Hepatocyte (in vitro differentiated cells): Measurements from ENCODE around the gene CKMT1B. TPM values are rescaled to one million over a fixed set of nuclear protein-coding genes. Genes with fewer than 3 reads are reported as not detected.
"Not testable (repeated sequence)": the region's sequence is repeated elsewhere in the genome, so short reads cannot be mapped to it uniquely, and the experiment has no call there.

ENCODE experiments used
- DNase-seq: peaks from one replicate; pipeline ENCODE4 v3.0.0-alpha.2; 2016; ENCODE audit warnings: low spot score
- H2AFZ ChIP-seq: fragments of 200-600 bp; sonication (generic); 2 replicates; pipeline ENCODE4 v1.6.0; 2016; ENCODE audit warnings: antibody characterized with exemption, mild to moderate bottlenecking
- H3K27ac ChIP-seq: fragments of 200-600 bp; sonication (generic); 2 replicates; pipeline ENCODE4 v1.5.1; 2016; ENCODE audit warnings: mild to moderate bottlenecking
- H3K27me3 ChIP-seq: fragments of 200-600 bp; sonication (generic); 2 replicates; pipeline ENCODE4 v1.6.1; 2016
- H3K36me3 ChIP-seq: fragments of 200-600 bp; sonication (generic); replicated peaks from 2 replicates; pipeline ENCODE4 v1.5.1; 2016; ENCODE audit warnings: low read depth; ENCODE audit not compliant: insufficient read depth
- H3K4me1 ChIP-seq: fragments of 200-600 bp; sonication (generic); 2 replicates; pipeline ENCODE4 v1.5.1; 2016; ENCODE audit warnings: mild to moderate bottlenecking, moderate library complexity; ENCODE audit not compliant: insufficient read depth
- H3K4me2 ChIP-seq: fragments of 200-600 bp; sonication (generic); 2 replicates; pipeline ENCODE4 v1.6.0; 2016
- H3K4me3 ChIP-seq: fragments of 200-600 bp; sonication (generic); 2 replicates; pipeline ENCODE4 v1.5.1; 2016; ENCODE audit warnings: mild to moderate bottlenecking
- H3K79me2 ChIP-seq: fragments of 200-600 bp; sonication (generic); 2 replicates; pipeline ENCODE4 v1.6.0; 2017; ENCODE audit warnings: mild to moderate bottlenecking
- H3K9me2 ChIP-seq: fragments of 200-600 bp; sonication (generic); replicated peaks from 2 replicates; pipeline ENCODE4 v1.6.0; 2017; ENCODE audit warnings: mild to moderate bottlenecking; ENCODE audit not compliant: insufficient read depth
- H3K9me3 ChIP-seq: fragments of 200-600 bp; sonication (generic); 2 replicates; pipeline ENCODE4 v1.5.1; 2016; ENCODE audit warnings: low read depth, mild to moderate bottlenecking
- H4K20me1 ChIP-seq: fragments of 200-600 bp; sonication (generic); 2 replicates; pipeline ENCODE4 v1.6.0; 2016; ENCODE audit warnings: mild to moderate bottlenecking; ENCODE audit not compliant: insufficient read depth, poor library complexity, severe bottlenecking
- EZH2 ChIP-seq: fragments of 200-600 bp; sonication (generic); IDR thresholded peaks from 2 replicates; pipeline ENCODE4 v1.6.1; 2016; ENCODE audit warnings: antibody characterized with exemption, mild to moderate bottlenecking, borderline replicate concordance
- EZH2phosphoT487 ChIP-seq: fragments of 200-600 bp; sonication (generic); IDR thresholded peaks from one replicate; pipeline ENCODE4 v1.6.1; 2018; ENCODE audit warnings: antibody characterized with exemption, mild to moderate bottlenecking, low read depth, moderate library complexity; ENCODE audit not compliant: unreplicated experiment, severe bottlenecking
- WGBS: methylation state at CpG from one replicate; pipeline ENCODE4 v1.1.6; 2016; ENCODE audit warnings: low lambda C conversion rate; ENCODE audit errors: missing lambda C conversion rate; 5-methylcytosine and 5-hydroxymethylcytosine counted together
- polyA plus RNA-seq: library from polyadenylated mRNA; unstranded; fragments of >200 nt; fragmentation: Nextera tagmentation; extraction: Ambion mirVana; gene quantifications from 2 replicates; pipeline ENCODE4 v1.2.1, GENCODE V29; 2016
- small RNA-seq: library from RNA; depleted of rRNA; stranded (forward); fragments of <200 nt; gene quantifications from one replicate; pipeline ENCODE3, GENCODE V24; 2014
- total RNA-seq: library from RNA; depleted of rRNA; stranded (reverse); fragments of >200 nt; gene quantifications from 2 replicates; pipeline ENCODE4 v1.2.3, GENCODE V29; 2014
- TF ChIP-seq, protein P1 (sequence below): fragments of 200-600 bp; sonication (generic); IDR thresholded peaks from 2 replicates; pipeline ENCODE4 v1.5.1; 2016; ENCODE audit warnings: antibody characterized with exemption, mild to moderate bottlenecking; ENCODE audit not compliant: poor library complexity

The CKMT1B gene
- total and polyA plus RNA-seq, 2 experiments from 2014 or later: 4.1 to 4.3 TPM

DNA sequence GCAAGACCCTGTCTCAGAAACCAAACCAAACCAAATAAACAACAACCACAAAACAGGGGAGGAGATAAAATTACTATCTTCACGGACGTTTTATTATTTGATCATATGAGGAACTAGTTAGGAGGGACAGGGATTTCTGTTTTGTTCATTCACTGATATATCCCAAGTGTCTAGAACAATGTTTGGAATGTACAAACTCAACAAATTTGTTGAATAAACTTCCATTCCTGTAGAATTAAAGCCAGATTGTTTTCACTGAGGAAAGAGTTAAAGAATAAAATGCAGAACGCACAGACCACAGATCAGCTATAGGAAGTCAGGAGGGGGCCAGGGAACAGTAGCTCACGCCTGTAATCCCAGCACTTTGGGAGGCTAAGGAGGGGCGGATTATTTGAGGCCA lies 31.3 kb downstream of the CKMT1B start:
- 51% methylated on average over 5 of the region's 5 CpGs for WGBS
- Histone ChIP-seq H3K79me2 (no peaks in the 10 kb centered on the region), H3K4me2 (no peak overlapping the region), H2AFZ (no peak overlapping the region), H3K9me3 (no peaks in the 10 kb centered on the region), H3K27me3 (no peaks in the 10 kb centered on the region), H3K9me2 (no peaks in the 10 kb centered on the region), H4K20me1 (no peaks in the 10 kb centered on the region), H3K36me3 (no peaks in the 10 kb centered on the region), H3K4me3 (no peak overlapping the region), H3K27ac (no peak overlapping the region), H3K4me1 (no peaks in the 10 kb centered on the region)
- DNase-seq: no peak
- TF ChIP-seq EZH2phosphoT487 (no peak), EZH2 (no peak)
- TF ChIP-seq, protein P1, sequence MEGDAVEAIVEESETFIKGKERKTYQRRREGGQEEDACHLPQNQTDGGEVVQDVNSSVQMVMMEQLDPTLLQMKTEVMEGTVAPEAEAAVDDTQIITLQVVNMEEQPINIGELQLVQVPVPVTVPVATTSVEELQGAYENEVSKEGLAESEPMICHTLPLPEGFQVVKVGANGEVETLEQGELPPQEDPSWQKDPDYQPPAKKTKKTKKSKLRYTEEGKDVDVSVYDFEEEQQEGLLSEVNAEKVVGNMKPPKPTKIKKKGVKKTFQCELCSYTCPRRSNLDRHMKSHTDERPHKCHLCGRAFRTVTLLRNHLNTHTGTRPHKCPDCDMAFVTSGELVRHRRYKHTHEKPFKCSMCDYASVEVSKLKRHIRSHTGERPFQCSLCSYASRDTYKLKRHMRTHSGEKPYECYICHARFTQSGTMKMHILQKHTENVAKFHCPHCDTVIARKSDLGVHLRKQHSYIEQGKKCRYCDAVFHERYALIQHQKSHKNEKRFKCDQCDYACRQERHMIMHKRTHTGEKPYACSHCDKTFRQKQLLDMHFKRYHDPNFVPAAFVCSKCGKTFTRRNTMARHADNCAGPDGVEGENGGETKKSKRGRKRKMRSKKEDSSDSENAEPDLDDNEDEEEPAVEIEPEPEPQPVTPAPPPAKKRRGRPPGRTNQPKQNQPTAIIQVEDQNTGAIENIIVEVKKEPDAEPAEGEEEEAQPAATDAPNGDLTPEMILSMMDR: no peak

DNA sequence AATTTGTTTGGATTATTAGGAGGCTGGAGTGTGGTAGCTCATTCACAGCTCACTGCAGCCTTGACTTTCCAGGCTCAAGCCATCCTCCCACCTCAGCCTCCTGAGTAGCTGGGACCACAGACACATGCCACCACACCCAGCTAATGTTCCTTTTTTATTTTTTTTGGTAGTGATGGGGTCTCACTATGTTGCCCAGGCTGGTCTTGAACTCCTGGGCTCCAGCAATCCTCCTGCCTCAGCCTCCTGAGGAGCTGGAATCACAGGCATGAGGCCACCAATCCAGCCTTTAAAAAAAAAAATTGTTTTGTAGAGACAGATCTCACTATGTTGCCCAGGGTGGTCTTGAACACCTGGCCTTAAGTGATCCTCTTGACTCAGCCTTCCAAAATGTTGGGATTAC lies 33.1 kb downstream of the CKMT1B start:
- H3K27me3 ChIP-seq, H3K79me2 ChIP-seq, H3K4me1 ChIP-seq, H3K9me2 ChIP-seq, H3K36me3 ChIP-seq, H3K27ac ChIP-seq, H4K20me1 ChIP-seq, H3K4me2 ChIP-seq, DNase-seq, H3K4me3 ChIP-seq, H3K9me3 ChIP-seq, H2AFZ ChIP-seq: not testable (repeated sequence)

DNA sequence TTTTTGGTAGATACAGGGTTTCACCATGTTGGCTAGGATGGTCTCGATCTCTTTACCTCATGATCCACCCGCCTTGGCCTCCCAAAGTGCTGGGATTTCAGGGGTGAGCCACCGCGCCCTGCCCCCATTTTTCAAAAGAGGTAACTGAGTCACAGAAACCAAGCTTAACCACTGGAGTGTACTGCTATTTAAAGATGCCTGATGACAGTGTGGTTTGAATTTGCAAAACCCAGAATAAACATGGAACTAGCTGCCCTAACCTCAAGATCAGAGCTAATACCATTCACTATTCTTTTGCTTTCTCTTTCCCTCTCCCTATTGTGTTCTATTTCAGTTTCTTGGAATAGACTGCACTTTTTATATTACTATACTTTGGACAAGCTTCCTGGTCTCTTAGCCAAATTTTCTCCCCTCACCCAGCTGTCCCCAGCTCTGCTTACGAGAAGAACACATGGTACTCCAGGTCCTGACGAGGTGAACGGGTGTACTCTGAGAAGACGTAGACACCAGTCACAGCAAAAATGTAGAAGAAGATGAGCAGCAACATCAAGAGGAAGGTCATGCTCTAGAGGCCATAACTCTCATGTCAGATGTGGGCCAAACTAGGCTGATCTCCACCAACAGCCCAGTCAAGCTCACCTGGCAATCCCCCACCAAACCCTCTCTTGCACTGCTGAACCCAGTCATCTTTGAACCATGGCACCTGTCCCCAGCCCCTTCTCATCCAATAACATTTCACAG lies 44.8 kb downstream of the CKMT1B start:
- not testable (repeated sequence) for H3K4me2 ChIP-seq, H3K27me3 ChIP-seq, H4K20me1 ChIP-seq, H3K4me3 ChIP-seq, H3K9me2 ChIP-seq, H3K36me3 ChIP-seq, H3K79me2 ChIP-seq, H2AFZ ChIP-seq, DNase-seq, H3K4me1 ChIP-seq, H3K27ac ChIP-seq, H3K9me3 ChIP-seq
- WGBS: 94% methylated on average over 8 of the region's 8 CpGs

Small RNA genes within 50 kb of the gene (small RNA-seq; reads per million reads assigned to genes)
- gene PDIA3P2 (not detected), gene RNU6-554P (not detected), gene RNU6-610P (not detected)

Other genes starting within 250 kb of the CKMT1B start
- 29.8 and 30.3 TPM in 2 replicates for gene ZSCAN29, start 223.0 kb upstream of the CKMT1B start, total RNA-seq
- 6.1 and 9.8 TPM in 2 replicates for gene ZSCAN29, start 223.0 kb upstream of the CKMT1B start, polyA plus RNA-seq
- gene TUBGCP4, start 222.9 kb upstream of the CKMT1B start, total RNA-seq: 12.0 and 13.4 TPM in 2 replicates
- 9.5 and 17.2 TPM in 2 replicates for gene TUBGCP4, start 222.9 kb upstream of the CKMT1B start, polyA plus RNA-seq
- gene TP53BP1, start 100.9 kb upstream of the CKMT1B start, total RNA-seq: 36.9 and 46.8 TPM in 2 replicates
- 16.5 and 16.6 TPM in 2 replicates for gene TP53BP1, start 100.9 kb upstream of the CKMT1B start, polyA plus RNA-seq
- gene MAP1A, start 76.4 kb upstream of the CKMT1B start, total RNA-seq: 6.7 and 9.5 TPM in 2 replicates
- 7.2 and 7.3 TPM in 2 replicates for gene MAP1A, start 76.4 kb upstream of the CKMT1B start, polyA plus RNA-seq
- 15.1 and 20.8 TPM in 2 replicates for gene PPIP5K1, start 3.8 kb upstream of the CKMT1B start, total RNA-seq
- 6.5 and 7.3 TPM in 2 replicates for gene PPIP5K1, start 3.8 kb upstream of the CKMT1B start, polyA plus RNA-seq
- gene STRC, start 24.8 kb downstream of the CKMT1B start, total RNA-seq: 0.23 and 0.44 TPM in 2 replicates
- gene STRC, start 24.8 kb downstream of the CKMT1B start, polyA plus RNA-seq: 0.47 and 2.0 TPM in 2 replicates
- 0.83 and 3.9 TPM in 2 replicates for gene CATSPER2, start 54.8 kb downstream of the CKMT1B start, total RNA-seq
- 0.99 and 2.1 TPM in 2 replicates for gene CATSPER2, start 54.8 kb downstream of the CKMT1B start, polyA plus RNA-seq
- gene CKMT1A, start 99.8 kb downstream of the CKMT1B start, total RNA-seq: 3.3 and 7.7 TPM in 2 replicates
- 8.2 and 10.2 TPM in 2 replicates for gene CKMT1A, start 99.8 kb downstream of the CKMT1B start, polyA plus RNA-seq
- gene PDIA3, start 152.4 kb downstream of the CKMT1B start, total RNA-seq: 433 and 496 TPM in 2 replicates
- gene PDIA3, start 152.4 kb downstream of the CKMT1B start, polyA plus RNA-seq: 1,326 and 1,358 TPM in 2 replicates
- 5.0 and 7.7 TPM in 2 replicates for gene ELL3, start 182.9 kb downstream of the CKMT1B start, total RNA-seq
- 4.5 and 6.4 TPM in 2 replicates for gene ELL3, start 182.9 kb downstream of the CKMT1B start, polyA plus RNA-seq
- gene SERF2, start 198.3 kb downstream of the CKMT1B start, total RNA-seq: 958 and 1,175 TPM in 2 replicates
- 2,443 and 2,578 TPM in 2 replicates for gene SERF2, start 198.3 kb downstream of the CKMT1B start, polyA plus RNA-seq
- 0.10 and 0.24 TPM in 2 replicates for gene SERINC4, start 206.2 kb downstream of the CKMT1B start, total RNA-seq
- gene SERINC4, start 206.2 kb downstream of the CKMT1B start, polyA plus RNA-seq: not detected in 2 replicates
- 5.8 and 10.4 TPM in 2 replicates for gene HYPK, start 206.6 kb downstream of the CKMT1B start, total RNA-seq
- 12.8 and 19.2 TPM in 2 replicates for gene HYPK, start 206.6 kb downstream of the CKMT1B start, polyA plus RNA-seq
- 26.9 and 37.8 TPM in 2 replicates for gene MFAP1, start 230.7 kb downstream of the CKMT1B start, total RNA-seq
- 30.9 and 36.9 TPM in 2 replicates for gene MFAP1, start 230.7 kb downstream of the CKMT1B start, polyA plus RNA-seq
- gene WDR76, start 233.0 kb downstream of the CKMT1B start, total RNA-seq: 4.7 and 7.6 TPM in 2 replicates
- gene WDR76, start 233.0 kb downstream of the CKMT1B start, polyA plus RNA-seq: 0.69 and 1.8 TPM in 2 replicates